A673 (cell line): ENCODE results near the gene TAX1BP1. TPM values are rescaled to one million over a fixed set of nuclear protein-coding genes. Genes with fewer than 3 reads are reported as not detected.

Experiments used
- BruUV-seq: library from RNA; stranded (reverse); fragments of 400-500 nt; replicated peaks from 2 replicates; lab custom pipeline; 2021; lab: Mats Ljungman, UMichigan
- CTCF ChIA-PET: fragments of 300-600 bp; sonication (Branson Sonifier 250); formaldehyde crosslinking; loops from one replicate; lab custom pipeline; 2022; ENCODE audit warnings: antibody characterized with exemption; lab: Charles Lee
- POLR2A ChIA-PET: fragments of 300-600 bp; sonication (Branson Sonifier 250); formaldehyde crosslinking; loops from one replicate; lab custom pipeline; 2022; ENCODE audit warnings: antibody characterized with exemption; ENCODE audit not compliant: low non-redundant PET; lab: Charles Lee
- DNase-seq: peaks from one replicate; pipeline ENCODE4 v3.0.0-alpha.2; 2015; ENCODE audit warnings: low spot score
- H3K27ac ChIP-seq: fragments of 200-600 bp; sonication (generic); 2 replicates; pipeline ENCODE4 v1.5.1; 2016; ENCODE audit warnings: mixed run types, low read depth, mild to moderate bottlenecking, mixed read lengths, antibody characterized with exemption, low read length; ENCODE audit not compliant: poor library complexity, severe bottlenecking
- H3K27me3 ChIP-seq: fragments of 200-600 bp; sonication (generic); replicated peaks from 2 replicates; pipeline ENCODE4 v1.6.1; 2017; ENCODE audit warnings: mixed run types, low read depth, mild to moderate bottlenecking, mixed read lengths, antibody characterized with exemption, low read length; ENCODE audit not compliant: insufficient read depth, poor library complexity
- H3K36me3 ChIP-seq: fragments of 200-600 bp; sonication (generic); 2 replicates; pipeline ENCODE4 v1.6.1; 2016; ENCODE audit warnings: mixed run types, mild to moderate bottlenecking, mixed read lengths, antibody characterized with exemption, low read length; ENCODE audit not compliant: insufficient read depth, poor library complexity, severe bottlenecking
- H3K4me1 ChIP-seq: fragments of 200-600 bp; sonication (generic); 2 replicates; pipeline ENCODE4 v1.6.1; 2017; ENCODE audit warnings: mixed run types, mild to moderate bottlenecking, mixed read lengths, antibody characterized with exemption, low read length; ENCODE audit not compliant: insufficient read depth, poor library complexity, severe bottlenecking
- H3K4me3 ChIP-seq: fragments of 200-600 bp; sonication (generic); 2 replicates; pipeline ENCODE4 v1.5.1; 2016; ENCODE audit warnings: low read depth, mixed run types, mild to moderate bottlenecking, mixed read lengths, low read length; ENCODE audit not compliant: poor library complexity, severe bottlenecking
- H3K9me3 ChIP-seq: fragments of 200-600 bp; sonication (generic); 2 replicates; pipeline ENCODE4 v1.6.1; 2016; ENCODE audit warnings: mixed run types, low read depth, mild to moderate bottlenecking, mixed read lengths, antibody characterized with exemption, low read length; ENCODE audit not compliant: poor library complexity, severe bottlenecking
- EZH2 ChIP-seq: fragments of 200-600 bp; sonication (generic); IDR thresholded peaks from 2 replicates; pipeline ENCODE4 v1.6.1; 2017; ENCODE audit warnings: borderline replicate concordance, low read depth, mild to moderate bottlenecking, mixed read lengths, antibody characterized with exemption, low read length; ENCODE audit not compliant: poor library complexity, severe bottlenecking
- intact Hi-C: fragments of 100-400 bp; cut with micrococcal nuclease; formaldehyde crosslinking; loops from one replicate; pipeline ENCODE4 v1.10.0; 2022; ENCODE audit not compliant: unreplicated experiment
- total RNA-seq: library from RNA; stranded (reverse); gene quantifications from 2 replicates; pipeline ENCODE4 v1.2.3, GENCODE V29; 2021
- TF ChIP-seq, protein P1 (sequence below): fragments of 300-800, 200-600 bp; sonication (generic); conservative IDR thresholded peaks from 2 replicates; pipeline ENCODE4 v1.5.1; 2017; ENCODE audit warnings: low read depth, mild to moderate bottlenecking, antibody characterized with exemption, low read length, moderate library complexity, mixed read lengths

TAX1BP1 gene
- total RNA-seq, 1 experiment from 2014 or later, result 54.0 TPM

DNA sequence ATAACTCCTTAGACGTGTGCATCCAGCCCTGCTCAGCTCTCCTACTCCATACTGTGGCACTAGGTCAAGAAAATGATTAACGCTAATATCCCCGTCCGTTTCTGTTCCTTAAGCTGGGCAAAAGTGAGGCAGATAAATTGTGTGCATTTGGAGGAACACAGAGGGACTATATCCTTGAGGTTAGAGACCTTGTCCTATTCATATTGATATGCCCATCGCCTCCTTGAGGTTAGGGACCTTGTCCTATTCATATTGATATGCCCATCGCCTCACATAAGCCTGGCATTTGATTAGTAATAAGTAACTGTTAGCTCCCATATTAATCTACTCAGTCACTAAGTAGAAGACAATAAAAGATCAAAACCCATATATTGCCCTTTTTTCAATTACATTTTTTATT lies 12.9 kb upstream of the TAX1BP1 start:
- no peaks in the 10 kb centered on the region for H3K36me3 ChIP-seq
- no peak for TF ChIP-seq EZH2
- no peaks in the 10 kb centered on the region for H3K4me1 ChIP-seq
- no peak overlapping the region for H3K27ac ChIP-seq
- intact Hi-C loops, result no loop called here
- no peak for DNase-seq
- H3K27me3 ChIP-seq, result peaks cover 6% of the 10 kb centered on the region
- no peak overlapping the region for H3K4me3 ChIP-seq
- no peaks in the 10 kb centered on the region for H3K9me3 ChIP-seq
- no TSS peak for BruUV-seq
- ChIA-PET CTCF (no interaction called here), POLR2A (no interaction called here)

DNA sequence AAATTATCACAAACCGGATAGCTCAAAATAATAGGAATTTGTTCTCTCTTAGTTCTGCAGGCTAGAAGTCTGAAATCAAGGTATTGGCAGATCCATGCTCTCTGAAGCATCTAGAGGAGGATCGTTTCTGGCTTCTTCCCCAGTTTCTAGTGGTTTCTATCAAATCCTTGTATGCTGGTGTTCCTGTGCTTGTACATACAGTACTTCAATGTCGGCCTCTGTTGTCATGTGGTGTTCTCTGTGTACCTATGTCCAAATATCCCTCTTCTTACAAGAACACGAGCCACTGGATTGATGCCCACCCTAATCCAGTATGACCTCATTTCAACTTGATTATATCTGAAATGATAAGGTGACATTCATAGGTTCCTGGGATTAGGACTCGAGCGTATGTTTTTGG lies 9.8 kb upstream of the TAX1BP1 start:
- Histone ChIP-seq H3K27me3 (peaks cover 6% of the 10 kb centered on the region), H3K4me1 (no peaks in the 10 kb centered on the region), H3K27ac (no peak overlapping the region), H3K9me3 (no peaks in the 10 kb centered on the region), H3K4me3 (no peak overlapping the region), H3K36me3 (no peaks in the 10 kb centered on the region)
- no TSS peak for BruUV-seq
- POLR2A ChIA-PET, result no interaction called here
- CTCF ChIA-PET, result no interaction called here
- DNase-seq, result no peak
- intact Hi-C loops, result no loop called here
- TF ChIP-seq, protein P1, sequence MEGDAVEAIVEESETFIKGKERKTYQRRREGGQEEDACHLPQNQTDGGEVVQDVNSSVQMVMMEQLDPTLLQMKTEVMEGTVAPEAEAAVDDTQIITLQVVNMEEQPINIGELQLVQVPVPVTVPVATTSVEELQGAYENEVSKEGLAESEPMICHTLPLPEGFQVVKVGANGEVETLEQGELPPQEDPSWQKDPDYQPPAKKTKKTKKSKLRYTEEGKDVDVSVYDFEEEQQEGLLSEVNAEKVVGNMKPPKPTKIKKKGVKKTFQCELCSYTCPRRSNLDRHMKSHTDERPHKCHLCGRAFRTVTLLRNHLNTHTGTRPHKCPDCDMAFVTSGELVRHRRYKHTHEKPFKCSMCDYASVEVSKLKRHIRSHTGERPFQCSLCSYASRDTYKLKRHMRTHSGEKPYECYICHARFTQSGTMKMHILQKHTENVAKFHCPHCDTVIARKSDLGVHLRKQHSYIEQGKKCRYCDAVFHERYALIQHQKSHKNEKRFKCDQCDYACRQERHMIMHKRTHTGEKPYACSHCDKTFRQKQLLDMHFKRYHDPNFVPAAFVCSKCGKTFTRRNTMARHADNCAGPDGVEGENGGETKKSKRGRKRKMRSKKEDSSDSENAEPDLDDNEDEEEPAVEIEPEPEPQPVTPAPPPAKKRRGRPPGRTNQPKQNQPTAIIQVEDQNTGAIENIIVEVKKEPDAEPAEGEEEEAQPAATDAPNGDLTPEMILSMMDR, result no peak
- no peak for TF ChIP-seq EZH2

DNA sequence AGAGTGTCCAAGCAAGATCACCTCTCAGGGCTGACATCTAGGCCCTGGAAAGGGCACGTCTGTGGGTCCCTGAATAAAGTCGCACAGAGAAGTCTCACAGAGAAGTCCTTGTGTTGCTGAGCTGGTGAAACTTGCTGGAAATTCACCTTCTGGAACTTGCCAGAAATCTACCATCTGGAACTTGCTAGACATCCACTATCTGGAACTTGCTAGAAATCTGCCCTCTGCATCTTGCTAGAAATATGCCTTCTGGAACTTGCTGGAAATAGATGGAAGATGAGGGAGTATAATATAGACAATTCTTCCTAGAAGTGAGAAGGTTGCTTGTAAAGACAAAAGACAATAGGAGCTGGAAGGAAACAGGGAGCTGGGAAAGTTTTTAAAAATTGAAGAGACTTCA lies 5.4 kb upstream of the TAX1BP1 start:
- H3K27me3 ChIP-seq, result peaks cover under 1% of the 10 kb centered on the region
- H3K4me3 ChIP-seq, result no peak overlapping the region
- DNase-seq, result no peak
- TF ChIP-seq, protein P1, result no peak
- TF ChIP-seq EZH2, result no peak
- H3K4me1 ChIP-seq, result no peaks in the 10 kb centered on the region
- H3K36me3 ChIP-seq, result no peaks in the 10 kb centered on the region
- H3K27ac ChIP-seq, result no peak overlapping the region
- no TSS peak for BruUV-seq
- no peaks in the 10 kb centered on the region for H3K9me3 ChIP-seq
- POLR2A ChIA-PET, result no interaction called here
- CTCF ChIA-PET, result no interaction called here
- intact Hi-C loops, result no loop called here

DNA sequence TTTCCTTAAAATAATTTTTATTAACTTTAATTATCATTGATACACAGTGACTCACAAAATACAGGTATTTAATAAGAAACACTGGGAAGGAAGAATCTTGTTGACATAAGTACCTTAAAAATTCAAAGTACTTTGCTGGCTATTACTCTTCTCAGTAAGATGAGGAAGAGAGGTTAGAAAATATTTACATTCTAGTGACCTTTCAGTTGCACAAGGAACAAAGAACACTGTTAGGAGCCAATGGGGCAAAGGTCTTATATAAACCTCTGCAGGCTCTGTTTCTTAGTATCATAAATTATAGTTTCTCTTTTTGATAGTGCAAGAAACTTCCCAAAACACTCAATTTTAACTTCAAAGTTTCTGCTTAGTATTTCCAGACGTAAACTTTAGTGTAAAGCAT lies 4.8 kb upstream of the TAX1BP1 start:
- BruUV-seq, result no TSS peak
- Histone ChIP-seq H3K36me3 (no peaks in the 10 kb centered on the region), H3K4me3 (no peak overlapping the region), H3K9me3 (no peaks in the 10 kb centered on the region), H3K4me1 (no peaks in the 10 kb centered on the region), H3K27me3 (no peaks in the 10 kb centered on the region), H3K27ac (no peak overlapping the region)
- intact Hi-C loops, result no loop called here
- ChIA-PET CTCF (no interaction called here), POLR2A (no interaction called here)
- TF ChIP-seq, protein P1, result no peak
- TF ChIP-seq EZH2, result no peak
- DNase-seq, result no peak
